Stimulated activated CD8-positive, alpha-beta memory T cell treated with anti-CD3 and anti-CD28 coated beads, Interleukin-15, amount 100 ng/mL, for 48 hours (primary cell): ENCODE data around the gene NACC2.
"Not testable (repeated sequence)": the region's sequence is repeated elsewhere in the genome, so short reads cannot be mapped to it uniquely, and the experiment has no call there.

Experiments used
- DNase-seq, 2 donors: peaks; one replicate each; pipeline ENCODE4 v3.0.0-alpha.2; 2020; ENCODE audit warnings: low read depth in 2 of 2

The NACC2 gene

DNA sequence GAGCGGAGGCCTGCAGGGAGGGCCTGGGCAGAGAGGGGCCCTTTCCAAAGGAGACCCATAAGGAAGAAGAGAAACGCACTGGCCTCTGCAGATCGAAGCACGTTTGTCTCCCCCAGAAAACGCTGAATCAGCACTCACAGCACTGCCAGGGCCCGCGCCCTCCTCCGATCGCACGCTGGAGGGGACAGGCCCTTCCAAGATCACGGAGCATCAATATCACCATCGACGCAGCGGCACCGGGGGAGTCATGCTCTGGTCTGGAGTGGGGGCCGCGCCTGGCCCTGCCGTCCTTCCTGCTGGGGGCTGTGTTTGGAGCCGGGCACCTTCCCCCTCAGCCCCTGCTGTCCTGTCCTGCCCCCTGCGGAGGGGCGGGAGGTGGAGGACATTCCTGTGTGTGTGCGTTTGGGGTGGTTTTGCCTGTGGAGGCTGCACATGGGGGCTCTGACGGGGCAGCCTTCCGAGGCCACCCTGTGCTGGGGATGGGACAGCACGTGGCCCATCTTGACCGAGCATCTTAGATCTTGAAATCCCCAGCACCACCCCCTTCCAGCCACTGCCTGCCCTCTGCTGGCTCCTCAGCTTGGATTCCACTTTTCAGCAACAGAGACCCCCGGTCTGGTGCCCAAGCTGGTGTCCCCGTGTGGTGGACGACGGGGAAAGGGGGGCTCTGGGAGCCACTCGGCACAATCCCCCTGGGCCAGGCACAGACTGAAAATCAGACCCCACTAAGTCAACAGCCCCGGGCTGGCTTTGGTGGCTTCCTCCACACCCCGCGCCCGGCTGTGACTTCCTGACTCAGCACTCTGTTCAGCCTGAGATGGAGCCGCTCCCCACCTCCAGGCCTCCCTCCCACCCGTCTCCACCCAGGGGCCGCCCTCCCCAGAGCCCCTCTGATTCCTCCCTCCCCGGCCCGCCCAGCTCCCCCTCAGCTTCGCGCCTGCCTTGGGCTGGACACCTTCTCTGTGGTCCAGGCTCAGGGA lies 15.3 kb upstream of the NACC2 start:
- DNase-seq, result no peak

DNA sequence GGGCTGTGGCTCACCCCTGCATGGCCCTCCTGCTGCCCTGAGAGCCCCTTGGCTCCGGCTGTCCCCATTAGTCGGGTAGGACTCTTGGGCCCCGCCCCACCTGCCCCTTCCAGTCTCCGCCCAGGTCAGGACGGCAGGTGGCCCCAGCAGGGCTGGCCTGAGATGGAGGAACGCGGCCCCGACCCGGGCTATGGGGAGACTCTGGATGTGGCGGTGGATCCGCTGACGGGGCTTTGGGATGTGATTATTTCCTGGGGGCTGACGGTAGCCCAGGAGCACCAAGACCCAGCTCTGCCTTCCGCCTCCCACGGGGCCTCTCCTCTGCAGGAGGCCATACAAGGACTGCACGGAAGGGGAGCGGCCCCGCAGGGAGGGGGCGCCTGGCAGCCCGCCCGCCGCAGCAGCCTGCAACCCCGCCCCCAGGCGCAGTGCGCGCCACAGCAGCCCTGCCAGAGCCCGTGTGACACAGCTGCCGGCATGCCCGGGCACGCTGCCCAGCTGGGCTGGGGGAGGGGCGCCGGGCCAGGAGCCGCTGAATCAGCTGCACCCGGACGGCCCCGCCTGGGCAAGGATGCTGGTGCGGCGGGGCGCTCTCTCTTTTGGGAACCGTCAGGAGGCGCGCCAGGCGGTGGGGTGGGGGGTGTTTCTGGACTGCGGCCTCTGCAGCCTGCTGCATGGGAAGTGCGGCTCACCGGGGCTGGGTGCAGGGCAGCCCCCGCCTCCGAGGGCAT lies 14.4 kb upstream of the NACC2 start:
- DNase-seq, result peak; percentile 89 to 93

DNA sequence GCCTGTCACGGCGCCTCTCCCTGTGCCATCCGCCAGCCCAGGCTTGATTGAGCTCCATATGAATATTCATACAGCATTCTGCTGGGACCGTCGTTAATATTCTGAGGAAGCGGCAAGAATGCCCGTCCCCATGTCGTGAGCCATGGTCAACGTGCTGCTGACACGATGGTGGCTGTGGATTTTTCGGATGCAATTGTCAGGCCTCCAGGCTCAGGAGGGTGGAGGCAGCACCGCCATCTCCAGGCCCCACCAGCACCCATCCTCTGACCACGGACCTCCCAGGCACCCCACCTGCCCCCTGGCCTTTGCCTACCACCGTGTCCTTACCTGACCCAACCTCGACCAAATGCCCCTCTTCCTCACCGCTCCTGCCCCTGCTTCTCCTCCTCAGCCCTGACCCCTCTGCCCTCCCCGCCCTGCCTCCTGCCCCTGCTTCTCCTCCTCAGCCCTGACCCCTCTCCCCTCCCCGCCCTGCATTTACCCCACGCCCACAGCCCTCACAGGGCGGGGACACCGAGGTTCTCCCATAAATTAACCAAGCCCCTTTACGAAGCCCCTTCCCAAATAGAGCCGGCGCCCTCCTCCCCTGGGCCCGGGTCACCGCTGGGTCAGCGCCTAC lies 13.7 kb upstream of the NACC2 start:
- DNase-seq, result no peak

DNA sequence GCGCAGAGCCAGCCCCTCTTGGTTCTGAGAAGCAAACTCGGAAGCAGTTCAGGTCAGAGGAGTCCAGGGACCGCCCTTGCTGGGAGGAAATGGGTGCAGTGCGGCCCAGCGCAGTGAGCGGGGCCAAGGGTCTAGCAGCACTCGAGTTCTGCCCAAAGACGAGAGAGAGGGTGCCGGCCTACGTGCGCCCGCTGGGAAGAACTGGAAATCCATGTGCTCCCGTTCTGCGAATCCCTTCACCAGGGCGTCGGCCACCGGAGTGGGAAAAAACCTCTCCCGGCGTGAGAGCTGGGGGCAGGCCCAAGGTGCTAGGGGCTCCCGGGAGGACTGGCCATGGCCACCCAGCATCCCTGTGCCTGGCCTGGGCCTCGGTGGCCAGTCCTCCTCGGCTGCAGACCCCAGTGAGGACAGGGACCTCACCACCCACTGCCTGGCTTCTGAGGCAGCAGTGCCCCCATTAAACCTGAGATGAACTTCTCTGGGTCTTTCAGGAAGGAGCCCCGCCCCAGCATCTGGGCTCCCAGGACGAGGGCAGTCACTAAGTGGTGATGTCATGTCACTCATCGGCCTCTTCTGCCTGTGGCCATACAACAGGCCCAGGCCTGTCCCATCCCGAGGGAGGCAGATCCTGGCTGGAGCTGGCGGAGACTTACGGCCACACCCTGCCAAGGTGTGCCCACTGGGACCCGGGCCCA lies 13.0 kb upstream of the NACC2 start:
- no peak for DNase-seq

DNA sequence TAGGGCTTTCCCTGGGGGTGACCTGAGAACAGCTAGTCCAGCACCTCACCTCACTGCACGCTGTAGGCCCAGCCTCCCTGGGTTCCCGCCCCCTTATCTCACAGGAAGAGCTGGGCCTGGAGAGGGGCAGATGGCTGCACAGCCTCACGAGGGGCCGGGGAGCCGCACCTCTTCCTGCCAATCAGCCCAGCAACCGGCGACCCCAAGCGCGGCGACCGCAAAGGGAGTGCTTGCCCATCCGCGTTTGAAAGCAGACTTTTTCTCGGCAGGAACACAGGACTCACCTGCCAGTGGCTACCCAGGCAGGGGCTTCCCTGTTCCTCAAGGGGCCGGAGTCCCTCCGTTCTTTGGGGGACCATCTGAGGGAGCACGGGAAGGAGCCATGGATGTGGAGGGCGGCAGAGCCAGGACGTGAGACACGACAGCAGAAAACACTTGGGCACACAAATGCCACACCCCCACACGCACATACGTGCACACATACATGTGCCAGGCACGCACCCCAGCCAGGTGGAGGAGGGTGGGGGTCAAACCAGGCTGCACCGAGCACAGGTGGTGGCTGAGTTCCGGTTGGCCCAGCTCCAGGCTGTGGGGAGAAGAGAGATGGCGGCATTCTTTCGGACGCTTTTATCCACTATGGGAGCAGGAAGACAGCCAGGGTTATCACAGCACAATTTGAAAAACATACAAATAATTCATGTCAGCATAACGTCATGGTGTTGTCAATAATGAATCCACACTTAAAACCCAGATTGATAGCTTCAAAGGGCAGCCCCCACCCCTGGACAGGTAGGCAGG lies 12.3 kb upstream of the NACC2 start:
- peak in 1 of 2 donors; percentile 44 for DNase-seq

DNA sequence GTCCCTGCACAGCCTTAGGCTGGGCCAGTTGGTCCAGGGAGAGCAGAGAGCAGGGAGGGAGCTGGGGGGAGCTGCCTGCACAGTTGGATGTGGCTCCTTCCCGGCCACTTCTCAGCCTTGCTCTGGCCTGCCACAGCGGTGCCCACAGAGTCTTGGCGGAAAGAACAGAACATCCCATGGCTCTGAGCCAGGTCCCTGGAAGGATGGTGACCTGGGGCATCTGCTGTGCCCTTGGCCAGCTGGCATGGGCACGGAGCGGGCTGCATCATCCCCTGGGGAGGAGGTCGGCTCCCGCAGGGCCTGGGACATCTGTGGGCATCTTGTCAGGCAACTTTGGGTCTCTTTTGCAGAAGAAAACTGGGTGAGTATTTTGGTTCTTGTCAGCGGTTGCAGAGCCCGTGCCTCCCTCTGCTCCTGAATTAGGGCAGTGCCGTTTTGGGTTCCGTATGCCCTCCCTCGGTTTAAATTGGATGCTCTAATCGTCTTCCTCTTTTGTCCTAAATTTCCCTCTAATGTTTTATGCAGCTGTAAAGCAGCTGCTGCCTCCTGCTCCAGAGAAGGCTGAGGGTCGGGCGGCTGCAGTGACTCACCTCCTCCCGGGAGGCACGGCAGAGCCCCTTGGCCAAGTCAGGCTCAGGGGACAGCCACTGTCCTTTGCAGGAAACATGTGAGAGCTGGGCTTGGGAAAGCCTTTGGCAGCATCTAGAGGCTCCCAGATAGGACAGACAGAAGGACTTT lies 10.5 kb upstream of the NACC2 start:
- DNase-seq, result no peak

DNA sequence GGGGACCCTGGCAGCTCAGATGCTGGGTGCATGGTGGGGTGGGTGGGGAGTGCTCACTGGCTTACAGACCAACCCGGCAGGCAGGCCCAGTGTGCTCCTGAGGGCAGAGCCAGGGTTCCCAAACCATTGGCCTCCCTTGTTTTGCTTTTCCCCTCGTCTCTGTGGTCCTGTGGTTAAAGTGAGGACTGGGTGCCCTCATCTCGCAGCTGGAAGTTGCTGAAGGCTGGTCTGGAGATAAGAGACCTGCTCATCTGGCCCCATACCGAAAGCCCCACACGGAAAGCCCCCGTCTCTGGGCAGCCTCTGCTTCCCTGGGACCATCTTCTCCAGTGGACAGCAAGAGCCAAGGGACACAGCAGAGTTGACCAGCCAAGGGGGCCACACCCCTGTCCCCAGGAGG lies 9.8 kb upstream of the NACC2 start:
- DNase-seq, result no peak

DNA sequence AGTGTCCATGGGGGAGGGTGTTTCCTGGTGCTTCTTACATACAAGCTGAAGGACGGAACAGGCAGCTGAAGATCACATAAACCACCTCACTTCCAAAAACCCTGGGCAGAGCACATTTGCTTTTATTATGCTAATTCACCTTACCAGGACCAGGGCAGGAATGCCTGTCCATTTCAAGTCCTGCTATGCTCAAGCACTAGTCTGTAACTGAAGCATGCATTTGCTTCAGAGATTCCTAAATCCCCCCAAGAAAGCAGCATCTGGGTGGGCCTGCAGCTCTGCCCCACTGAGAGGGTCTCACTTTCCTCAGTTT lies 9.4 kb upstream of the NACC2 start:
- DNase-seq, result no peak

DNA sequence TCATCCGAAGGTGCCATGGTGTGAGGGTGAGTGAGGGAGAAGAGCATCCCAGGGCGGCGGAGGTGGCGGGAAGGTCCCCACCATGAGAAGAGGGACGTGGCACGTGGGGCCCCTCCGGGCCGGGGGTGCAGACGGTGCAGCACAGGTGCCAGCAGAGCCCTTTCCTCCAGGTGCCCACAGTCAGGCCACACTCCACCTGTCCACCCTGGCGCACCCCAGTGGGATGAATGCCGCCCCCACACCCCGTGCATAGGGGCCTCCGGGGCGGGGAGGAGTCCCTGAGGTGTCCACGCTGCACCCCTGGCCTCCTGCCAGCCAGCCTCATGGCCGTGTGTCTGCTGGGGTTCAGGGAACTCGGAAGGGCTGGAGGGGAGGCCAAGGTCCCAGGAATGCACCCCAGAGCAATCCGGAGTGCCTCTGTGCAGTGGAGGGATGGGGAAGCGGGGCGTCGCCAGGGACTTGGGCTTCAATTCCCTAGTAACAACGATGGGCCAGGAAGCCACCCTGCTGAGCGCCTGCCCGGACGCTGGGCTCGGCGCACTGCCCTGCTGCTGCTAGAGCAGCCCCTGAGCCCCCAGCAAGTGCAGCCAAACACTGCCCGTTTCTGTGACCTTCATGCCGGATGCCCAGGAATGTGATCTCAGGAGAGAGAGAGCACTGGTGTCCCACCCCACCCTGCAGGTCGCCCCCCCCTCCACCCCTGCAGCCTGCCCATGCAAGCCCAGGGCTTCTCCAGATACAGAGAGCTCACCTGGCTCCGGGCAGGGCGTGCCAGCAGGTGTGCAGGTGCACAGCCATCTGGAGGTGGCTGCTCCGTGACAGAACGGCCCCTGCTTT lies 8.8 kb upstream of the NACC2 start:
- DNase-seq, result no peak

DNA sequence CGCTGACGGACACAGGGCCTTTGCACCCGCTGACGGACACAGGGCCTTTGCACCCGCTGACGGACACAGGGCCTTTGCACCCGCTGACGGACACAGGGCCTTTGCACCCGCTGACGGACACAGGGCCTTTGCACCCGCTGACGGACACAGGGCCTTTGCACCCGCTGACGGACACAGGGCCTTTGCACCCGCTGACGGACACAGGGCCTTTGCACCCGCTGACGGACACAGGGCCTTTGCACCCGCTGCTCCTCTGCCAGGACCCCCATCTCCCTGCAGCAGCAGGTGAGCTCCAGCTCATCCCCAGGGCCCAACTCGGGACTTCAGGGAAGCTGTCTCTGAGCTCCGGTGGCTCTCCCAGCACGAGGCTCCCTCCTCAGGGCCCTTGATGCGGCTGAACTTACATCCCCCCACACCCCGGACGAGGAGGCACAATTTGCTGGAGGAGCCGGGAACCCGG lies 6.6 kb upstream of the NACC2 start:
- not testable (repeated sequence) for DNase-seq

DNA sequence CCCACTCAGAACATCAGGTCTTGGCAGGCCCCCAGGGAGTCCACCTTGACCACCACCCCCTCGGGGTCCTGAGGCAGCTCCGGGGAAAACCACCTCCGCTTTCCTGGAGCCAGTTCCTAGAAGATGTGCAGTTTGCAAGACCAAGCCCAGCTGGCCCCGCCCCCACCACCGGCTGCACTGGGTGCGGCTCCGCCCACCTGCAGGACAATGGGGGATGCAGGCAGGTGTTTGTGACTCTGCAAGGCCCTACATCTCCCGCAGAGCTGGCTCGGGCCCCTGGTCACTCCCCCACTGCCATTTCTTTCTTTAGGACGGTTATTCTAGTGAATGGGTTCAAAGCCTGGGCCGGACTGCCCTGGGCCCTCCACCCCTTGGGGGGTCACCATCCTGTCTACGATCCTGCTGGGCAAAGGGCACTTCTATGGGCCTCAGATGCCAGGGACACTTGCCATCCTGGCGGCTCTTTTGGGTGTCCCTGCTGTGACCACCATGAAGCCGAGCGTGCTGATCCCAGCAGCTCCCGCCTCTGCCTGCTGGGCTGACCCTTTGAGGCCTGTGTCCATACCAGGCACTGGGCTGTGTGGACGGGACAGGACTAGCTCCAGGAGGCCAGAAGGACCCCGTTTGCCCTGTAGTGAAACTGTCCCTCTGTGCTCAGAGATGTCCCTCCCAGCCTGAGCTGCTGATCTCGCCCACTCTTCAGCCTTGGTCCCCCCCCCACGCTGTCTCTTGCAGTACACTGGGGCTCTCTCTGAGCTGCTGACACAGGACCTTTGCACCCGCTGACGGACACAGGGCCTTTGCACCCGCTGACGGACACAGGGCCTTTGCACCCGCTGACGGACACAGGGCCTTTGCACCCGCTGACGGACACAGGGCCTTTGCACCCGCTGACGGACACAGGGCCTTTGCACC lies 5.9 kb upstream of the NACC2 start:
- no peak for DNase-seq

DNA sequence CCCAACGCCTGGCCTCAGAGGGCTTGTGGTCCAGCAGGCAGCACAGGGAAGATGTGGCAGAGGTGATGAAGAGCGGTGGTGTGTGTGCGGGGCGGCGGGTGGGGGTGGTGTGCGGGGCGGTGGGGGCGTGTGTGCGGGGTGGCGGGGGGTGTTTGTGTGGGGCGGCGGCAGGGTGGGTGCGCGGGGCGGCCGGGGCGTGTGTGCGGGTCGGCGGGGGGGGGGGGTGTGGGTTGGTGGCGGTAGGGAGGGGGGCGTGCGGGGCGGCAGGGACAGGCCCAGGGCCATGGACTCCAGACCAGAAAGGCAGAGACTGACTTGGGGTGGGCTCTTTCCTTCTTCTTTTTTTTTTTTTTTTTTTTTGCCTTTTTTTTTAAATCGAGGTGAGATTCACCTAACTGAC lies 4.5 kb upstream of the NACC2 start:
- DNase-seq, result no peak

DNA sequence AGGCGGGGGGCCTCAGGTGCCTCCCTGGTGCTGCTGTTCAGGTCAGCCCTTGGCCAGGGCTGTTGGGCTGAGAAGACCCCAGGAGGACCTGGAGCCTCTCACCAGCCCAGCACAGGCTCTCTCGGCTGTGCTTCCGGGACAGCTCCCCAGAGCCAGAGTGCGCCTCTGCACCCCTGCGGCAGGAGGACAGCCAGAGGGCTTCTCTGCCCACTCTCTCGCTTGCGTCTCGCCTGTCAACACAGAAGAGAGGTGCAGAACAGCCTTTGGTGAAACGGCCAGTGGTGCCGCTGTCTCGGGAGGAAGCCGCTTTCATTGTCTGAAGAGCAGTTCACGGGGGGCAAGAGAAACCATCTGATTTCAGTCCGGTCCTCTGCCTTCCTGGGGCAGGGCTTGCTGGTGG lies 3.8 kb upstream of the NACC2 start:
- DNase-seq, result no peak

DNA sequence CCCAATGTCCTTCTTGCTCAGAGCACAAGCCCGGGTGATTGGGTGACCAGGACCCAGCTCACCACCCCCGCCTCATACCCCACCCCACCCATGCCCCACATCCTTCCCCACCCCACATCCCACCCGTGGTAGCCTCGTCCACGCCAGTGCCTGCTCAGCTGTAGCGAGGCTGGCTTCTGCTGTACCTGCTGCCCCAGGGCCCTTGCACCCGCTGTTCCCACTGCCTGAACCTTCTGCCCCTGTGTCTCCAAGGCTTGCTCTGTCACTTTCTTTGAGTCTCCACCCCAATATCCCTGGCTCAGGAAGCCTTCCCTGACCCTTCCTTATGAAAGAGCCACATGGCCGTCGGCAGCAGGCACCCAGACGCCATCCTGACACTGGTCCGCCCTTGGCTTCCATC lies 3.1 kb upstream of the NACC2 start:
- DNase-seq, result no peak

DNA sequence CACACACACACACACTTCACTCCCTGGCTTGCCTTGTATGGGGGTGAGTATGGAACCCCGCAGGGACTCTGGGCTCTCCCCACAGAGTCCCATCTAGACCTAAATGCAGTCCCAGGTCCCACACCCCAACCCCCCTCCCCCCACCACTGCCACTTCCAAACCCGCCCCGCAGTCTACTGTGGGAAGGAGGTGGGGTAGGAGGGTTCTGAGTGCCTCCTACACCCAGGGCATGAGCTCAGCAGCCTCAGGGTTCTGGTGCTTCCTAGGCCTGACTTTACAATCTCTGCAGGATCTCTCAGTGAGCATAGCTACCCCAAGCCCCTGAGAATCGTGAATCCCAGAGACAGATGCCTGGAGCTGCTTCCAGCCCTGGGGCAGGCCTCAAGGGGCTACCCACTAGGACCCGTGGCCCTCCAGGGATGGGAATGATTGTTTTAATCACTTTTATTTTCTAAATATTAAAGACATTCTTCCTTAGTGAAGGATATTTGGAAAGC lies 1.5 kb upstream of the NACC2 start:
- DNase-seq, result no peak

DNA sequence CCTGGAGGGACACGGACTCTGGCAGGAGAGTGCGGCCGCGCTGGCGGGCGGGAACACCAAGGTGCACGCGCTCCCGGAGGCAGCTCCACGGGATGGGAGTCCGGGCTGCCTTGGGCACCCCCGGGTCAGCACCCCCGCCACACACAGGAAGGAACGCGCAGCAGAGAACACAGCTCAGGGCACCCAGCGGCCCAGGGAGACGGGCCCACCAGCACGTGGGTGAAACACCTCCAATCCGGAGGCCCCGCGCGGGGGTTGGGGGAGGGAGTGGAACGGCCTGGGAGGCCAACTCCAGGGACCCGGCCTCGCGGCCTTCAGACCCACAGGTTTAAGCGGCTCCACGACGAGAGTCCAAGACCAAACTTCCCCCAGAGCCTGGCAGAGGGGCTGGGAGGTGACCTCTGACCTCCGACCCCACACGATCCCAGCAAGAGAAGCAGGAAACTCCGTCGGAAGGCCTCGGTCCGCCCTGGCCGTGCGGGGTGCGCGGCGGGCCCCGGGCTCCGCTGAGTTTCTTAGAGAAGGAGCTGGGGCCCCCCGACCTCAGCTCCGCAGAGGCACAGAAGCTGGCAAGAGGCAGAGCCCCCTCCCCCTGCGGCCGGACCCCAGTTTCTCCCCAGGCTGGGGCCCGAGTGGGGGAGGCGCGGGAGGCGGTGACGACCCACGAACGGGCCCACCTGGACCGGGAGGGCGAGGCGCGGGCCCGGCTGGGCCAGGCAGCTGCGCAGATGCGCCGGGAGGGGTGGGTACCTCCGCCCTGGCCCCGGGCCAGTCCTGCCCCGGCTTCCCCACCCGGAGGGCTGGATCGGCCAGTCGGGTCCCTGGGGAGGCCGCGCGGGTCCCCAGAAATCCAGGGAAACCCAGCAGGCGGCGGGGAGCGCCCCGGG lies 851 bp downstream of the NACC2 start:
- peak in 1 of 2 donors; percentile 42 for DNase-seq

DNA sequence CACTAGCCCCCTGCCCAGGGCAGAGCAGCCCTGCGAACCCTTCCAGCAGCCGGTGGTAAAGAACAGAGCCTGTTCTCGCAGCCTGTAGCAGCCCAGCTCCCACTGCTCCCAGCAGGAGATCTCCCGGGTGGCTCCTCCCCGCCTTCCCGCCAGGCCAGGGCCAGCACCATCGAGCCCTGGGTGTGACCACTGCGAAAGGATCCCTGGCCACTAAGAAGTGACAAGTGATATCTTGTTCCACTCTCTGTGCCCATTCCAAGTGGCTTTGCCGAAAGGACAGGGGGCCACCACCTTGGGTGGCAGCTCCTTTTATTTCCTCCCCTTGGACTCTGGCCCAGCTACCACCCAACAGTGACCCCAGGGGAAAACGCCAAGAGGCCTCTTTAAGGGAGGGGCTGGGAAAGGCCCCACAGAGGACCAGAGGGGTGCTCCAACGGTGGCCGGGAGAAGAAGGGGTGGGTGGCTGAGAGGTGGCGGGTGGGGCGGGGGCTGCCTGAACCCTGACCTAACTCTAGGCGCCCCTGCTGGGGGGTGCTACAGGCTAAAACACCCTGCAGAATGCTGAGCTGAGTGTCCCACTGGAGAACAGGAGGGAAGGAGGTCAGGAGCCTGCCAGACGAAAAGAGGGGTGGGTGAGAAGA lies 1.6 kb downstream of the NACC2 start:
- DNase-seq, result no peak
